ENCODE measurements around the gene BSCL2.

DNA sequence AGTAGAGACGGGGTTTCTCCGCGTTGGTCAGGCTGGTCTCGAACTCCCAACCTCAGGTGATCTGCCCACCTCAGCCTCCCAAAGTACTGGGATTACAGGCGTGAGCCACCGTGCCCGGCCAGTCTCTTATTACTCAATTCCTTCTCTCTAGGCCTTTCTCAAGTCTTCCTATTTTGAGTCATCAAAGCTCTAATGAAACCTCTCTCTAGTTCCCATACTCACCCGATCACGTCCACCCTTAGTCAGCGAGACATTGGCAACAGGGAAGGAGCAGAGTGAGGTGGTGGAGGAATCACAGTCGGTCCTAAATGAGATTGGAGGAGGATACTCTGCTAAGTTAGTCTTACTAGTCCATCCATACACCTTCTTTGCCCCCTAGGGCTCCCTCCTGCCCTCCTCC, 5.0 kb downstream of the BSCL2 start:
- TF ChIP-seq, protein P1, sequence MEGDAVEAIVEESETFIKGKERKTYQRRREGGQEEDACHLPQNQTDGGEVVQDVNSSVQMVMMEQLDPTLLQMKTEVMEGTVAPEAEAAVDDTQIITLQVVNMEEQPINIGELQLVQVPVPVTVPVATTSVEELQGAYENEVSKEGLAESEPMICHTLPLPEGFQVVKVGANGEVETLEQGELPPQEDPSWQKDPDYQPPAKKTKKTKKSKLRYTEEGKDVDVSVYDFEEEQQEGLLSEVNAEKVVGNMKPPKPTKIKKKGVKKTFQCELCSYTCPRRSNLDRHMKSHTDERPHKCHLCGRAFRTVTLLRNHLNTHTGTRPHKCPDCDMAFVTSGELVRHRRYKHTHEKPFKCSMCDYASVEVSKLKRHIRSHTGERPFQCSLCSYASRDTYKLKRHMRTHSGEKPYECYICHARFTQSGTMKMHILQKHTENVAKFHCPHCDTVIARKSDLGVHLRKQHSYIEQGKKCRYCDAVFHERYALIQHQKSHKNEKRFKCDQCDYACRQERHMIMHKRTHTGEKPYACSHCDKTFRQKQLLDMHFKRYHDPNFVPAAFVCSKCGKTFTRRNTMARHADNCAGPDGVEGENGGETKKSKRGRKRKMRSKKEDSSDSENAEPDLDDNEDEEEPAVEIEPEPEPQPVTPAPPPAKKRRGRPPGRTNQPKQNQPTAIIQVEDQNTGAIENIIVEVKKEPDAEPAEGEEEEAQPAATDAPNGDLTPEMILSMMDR (IDR thresholded peaks at IDR 0.05; ENCODE audit: extremely low read depth in 1 of 2, insufficient read depth in 1 of 2, low read depth in 1 of 2, low read length in 2 of 2): no peak
- no peak for TF ChIP-seq POLR2A (IDR thresholded peaks at IDR 0.05; ENCODE audit: low read depth, low read length)

Data from endothelial cell of umbilical vein (primary cell).